Thyroid gland (tissue), 4 donors: ENCODE results near the gene MACIR. TPM values are rescaled to one million over a fixed set of nuclear protein-coding genes. Genes with fewer than 3 reads are reported as not detected.
"Not testable (repeated sequence)": the region's sequence is repeated elsewhere in the genome, so short reads cannot be mapped to it uniquely, and the experiment has no call there.

ENCODE experiments used
- DNase-seq, 2 donors: peaks; one replicate each; pipeline ENCODE4 v3.0.0-alpha.2; 2019
- H3K27ac ChIP-seq, 3 donors: fragments of 200-600 bp; sonication (generic); 1 replicate in 2 of 3; 2 replicates in 1 of 3; pipeline ENCODE4 v1.5.1; 2016 to 2019; ENCODE audit warnings: mild to moderate bottlenecking in 1 of 3, moderate library complexity in 1 of 3
- H3K27me3 ChIP-seq: fragments of 200-600 bp; sonication (generic); one replicate; pipeline ENCODE4 v1.5.1; 2019
- H3K36me3 ChIP-seq, 2 donors: fragments of 200-600 bp; sonication (generic); one replicate each; pipeline ENCODE4 v1.5.1; 2016 to 2019
- H3K4me1 ChIP-seq, 2 donors: fragments of 200-600 bp; sonication (generic); one replicate each; pipeline ENCODE4 v1.5.1; 2017 to 2019
- H3K4me3 ChIP-seq, 3 donors: fragments of 200-600 bp; sonication (generic); replicated peaks in 1 of 3; 1 replicate in 2 of 3; 2 replicates in 1 of 3; pipeline ENCODE4 v1.5.1; 2016; ENCODE audit warnings: mild to moderate bottlenecking in 1 of 3
- H3K9me3 ChIP-seq: fragments of 200-600 bp; sonication (generic); one replicate; pipeline ENCODE4 v1.5.1; 2017
- POLR2A ChIP-seq, 2 donors: fragments of 450-650 bp; IDR thresholded peaks; one replicate each; pipeline ENCODE4 v1.6.1; 2017; ENCODE audit warnings: antibody characterized with exemption in 2 of 2, mild to moderate bottlenecking in 2 of 2, moderate library complexity in 1 of 2
- WGBS, 2 donors: methylation state at CpG; one replicate each; pipeline ENCODE4 v1.1.5; 2017; 5-methylcytosine and 5-hydroxymethylcytosine counted together
- intact Hi-C: fragments of 100-400 bp; cut with DNase I; formaldehyde crosslinking; loops from one replicate; pipeline ENCODE4 v1.15.1; 2023
- total RNA-seq, 4 donors: library from RNA; depleted of rRNA; stranded (reverse); fragments of >200 nt; gene quantifications; one replicate each; pipeline ENCODE4 v1.2.3, GENCODE V29; 2016
- TF ChIP-seq, protein P1 (sequence below), 6 experiments: fragments of 200-600 bp in 3 of 6; fragments of 450-650 bp in 3 of 6; sonication (generic) in 3 of 6; IDR thresholded peaks; one replicate each; pipeline ENCODE4 v1.5.1; 2016 to 2019; ENCODE audit warnings: antibody characterized with exemption in 6 of 6, mild to moderate bottlenecking in 2 of 6, inconsistent platforms in 1 of 6, moderate library complexity in 1 of 6

MACIR gene
- total RNA-seq, 4 donors from 2014 or later: 9.5 to 17.2 (median 14.9) TPM

DNA sequence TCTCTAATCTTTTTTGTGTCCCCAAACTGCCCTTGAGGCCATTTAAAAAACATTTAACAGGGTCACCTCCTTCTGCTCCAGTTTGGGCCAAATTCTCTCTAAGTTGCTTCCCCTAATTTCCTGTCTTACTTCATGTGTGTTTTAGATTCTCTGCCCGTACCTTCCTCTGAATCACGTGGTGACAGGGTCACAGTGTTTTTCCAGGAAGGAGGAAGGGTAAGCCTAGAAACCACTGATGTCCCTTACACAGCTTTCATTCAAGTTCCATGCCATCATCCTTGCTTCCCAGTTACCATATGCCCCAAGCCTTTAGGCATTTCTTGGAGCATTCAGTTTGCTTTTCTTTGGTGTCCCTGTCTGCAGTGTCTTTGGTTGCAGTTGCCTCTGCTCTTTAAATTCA, 42.4 kb upstream of the MACIR start:
- peaks cover 0 to 28% of the 10 kb centered on the region in 2 donors for H3K4me1 ChIP-seq
- H3K27me3 ChIP-seq: no peaks in the 10 kb centered on the region
- WGBS, 2 donors: 31 to 37% methylated on average over 2 of the region's 2 CpGs
- no peaks in the 10 kb centered on the region for H3K36me3 ChIP-seq
- no peak for TF ChIP-seq POLR2A (IDR thresholded peaks at IDR 0.05)
- TF ChIP-seq, protein P1, sequence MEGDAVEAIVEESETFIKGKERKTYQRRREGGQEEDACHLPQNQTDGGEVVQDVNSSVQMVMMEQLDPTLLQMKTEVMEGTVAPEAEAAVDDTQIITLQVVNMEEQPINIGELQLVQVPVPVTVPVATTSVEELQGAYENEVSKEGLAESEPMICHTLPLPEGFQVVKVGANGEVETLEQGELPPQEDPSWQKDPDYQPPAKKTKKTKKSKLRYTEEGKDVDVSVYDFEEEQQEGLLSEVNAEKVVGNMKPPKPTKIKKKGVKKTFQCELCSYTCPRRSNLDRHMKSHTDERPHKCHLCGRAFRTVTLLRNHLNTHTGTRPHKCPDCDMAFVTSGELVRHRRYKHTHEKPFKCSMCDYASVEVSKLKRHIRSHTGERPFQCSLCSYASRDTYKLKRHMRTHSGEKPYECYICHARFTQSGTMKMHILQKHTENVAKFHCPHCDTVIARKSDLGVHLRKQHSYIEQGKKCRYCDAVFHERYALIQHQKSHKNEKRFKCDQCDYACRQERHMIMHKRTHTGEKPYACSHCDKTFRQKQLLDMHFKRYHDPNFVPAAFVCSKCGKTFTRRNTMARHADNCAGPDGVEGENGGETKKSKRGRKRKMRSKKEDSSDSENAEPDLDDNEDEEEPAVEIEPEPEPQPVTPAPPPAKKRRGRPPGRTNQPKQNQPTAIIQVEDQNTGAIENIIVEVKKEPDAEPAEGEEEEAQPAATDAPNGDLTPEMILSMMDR (IDR thresholded peaks at IDR 0.05): no peak
- no peak overlapping the region for H3K4me3 ChIP-seq
- no peak overlapping the region for H3K27ac ChIP-seq
- intact Hi-C loops: no loop called here
- no peaks in the 10 kb centered on the region for H3K9me3 ChIP-seq
- DNase-seq: no peak

DNA sequence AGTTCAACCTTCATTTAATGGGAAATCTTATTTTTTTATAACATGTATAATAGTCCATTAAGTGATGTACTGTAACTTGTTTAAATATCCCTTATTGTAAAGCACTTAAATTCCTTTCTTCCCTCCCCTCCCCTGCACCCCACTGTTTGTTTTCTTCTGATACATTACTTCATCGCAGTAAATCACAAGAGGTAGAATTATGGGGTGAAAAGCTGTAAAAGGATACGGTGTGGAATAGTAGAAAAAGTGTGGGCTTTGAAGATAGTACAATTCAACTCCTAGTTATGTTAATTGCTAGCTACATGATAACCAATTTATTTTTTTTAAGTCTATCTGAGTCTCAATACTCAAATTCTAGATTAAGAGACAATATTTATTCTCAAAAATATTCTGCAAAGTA, 41.9 kb upstream of the MACIR start:
- peak overlapping the region in 1 of 3 donors; percentile 23 for H3K27ac ChIP-seq
- TF ChIP-seq, protein P1 (IDR thresholded peaks at IDR 0.05): no peak
- TF ChIP-seq POLR2A (IDR thresholded peaks at IDR 0.05): no peak
- DNase-seq: no peak
- no peaks in the 10 kb centered on the region for H3K27me3 ChIP-seq
- 79 to 84% methylated on average over 2 of the region's 2 CpGs for WGBS, 2 donors
- no peaks in the 10 kb centered on the region for H3K36me3 ChIP-seq
- intact Hi-C loops: no loop called here
- no peak overlapping the region for H3K4me3 ChIP-seq
- no peaks in the 10 kb centered on the region for H3K9me3 ChIP-seq
- H3K4me1 ChIP-seq: peaks cover 0 to 34% of the 10 kb centered on the region in 2 donors

DNA sequence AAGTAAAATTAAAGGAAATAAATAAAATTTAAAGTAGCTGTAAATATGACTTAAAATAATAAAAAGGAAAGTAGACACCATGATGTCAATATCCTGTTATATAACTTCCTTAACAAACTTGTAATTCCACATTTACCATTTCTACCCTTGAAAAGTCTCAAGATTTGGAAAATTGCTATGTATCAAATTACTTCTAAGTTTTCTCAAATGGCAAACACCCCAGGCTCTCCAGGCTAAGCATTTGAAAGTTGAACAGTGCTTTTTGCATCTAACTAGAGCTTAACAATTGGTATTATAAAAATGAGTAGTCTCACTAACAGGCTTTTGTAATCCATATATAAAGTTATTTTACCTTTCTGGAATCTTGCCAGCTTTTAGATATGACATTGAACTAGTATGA, 41.5 kb upstream of the MACIR start:
- no peaks in the 10 kb centered on the region for H3K9me3 ChIP-seq
- no peaks in the 10 kb centered on the region for H3K27me3 ChIP-seq
- H3K27ac ChIP-seq: peak overlapping the region in 2 of 3 donors; percentile 50 to 57
- peaks cover 0 to 38% of the 10 kb centered on the region in 2 donors for H3K4me1 ChIP-seq
- no peaks in the 10 kb centered on the region for H3K36me3 ChIP-seq
- intact Hi-C loops: no loop called here
- H3K4me3 ChIP-seq: no peak overlapping the region
- TF ChIP-seq, protein P1 (IDR thresholded peaks at IDR 0.05): no peak
- no peak for TF ChIP-seq POLR2A (IDR thresholded peaks at IDR 0.05)
- no peak for DNase-seq

DNA sequence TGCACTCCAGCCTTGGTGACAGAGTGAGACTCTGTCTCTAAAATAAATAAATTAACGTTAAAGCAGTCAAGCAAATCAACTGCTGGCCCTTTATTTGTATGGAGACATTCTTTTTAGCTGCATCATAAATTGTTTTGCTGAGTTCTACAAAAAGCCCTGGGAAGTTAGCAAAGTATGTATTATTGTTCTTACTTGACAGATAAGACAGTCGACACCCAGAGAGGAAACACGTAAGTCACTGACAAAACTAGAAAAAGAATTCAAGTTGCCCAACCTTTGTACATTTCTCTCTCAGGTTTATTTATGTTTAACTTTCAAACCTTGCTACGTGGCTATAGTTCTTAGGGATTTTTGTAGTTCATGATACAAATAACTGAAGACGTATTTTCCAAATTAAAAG, 40.4 kb upstream of the MACIR start:
- H3K27ac ChIP-seq: peak overlapping the region in 2 of 3 donors; percentile 50 to 57
- 55 to 61% methylated on average over 5 of the region's 5 CpGs for WGBS, 2 donors
- peaks cover 0 to 38% of the 10 kb centered on the region in 2 donors for H3K4me1 ChIP-seq
- H3K4me3 ChIP-seq: no peak overlapping the region
- no peak for DNase-seq
- TF ChIP-seq, protein P1 (IDR thresholded peaks at IDR 0.05): no peak
- TF ChIP-seq POLR2A (IDR thresholded peaks at IDR 0.05): no peak
- no peaks in the 10 kb centered on the region for H3K27me3 ChIP-seq
- H3K9me3 ChIP-seq: no peaks in the 10 kb centered on the region
- no peaks in the 10 kb centered on the region for H3K36me3 ChIP-seq
- intact Hi-C loops: no loop called here

DNA sequence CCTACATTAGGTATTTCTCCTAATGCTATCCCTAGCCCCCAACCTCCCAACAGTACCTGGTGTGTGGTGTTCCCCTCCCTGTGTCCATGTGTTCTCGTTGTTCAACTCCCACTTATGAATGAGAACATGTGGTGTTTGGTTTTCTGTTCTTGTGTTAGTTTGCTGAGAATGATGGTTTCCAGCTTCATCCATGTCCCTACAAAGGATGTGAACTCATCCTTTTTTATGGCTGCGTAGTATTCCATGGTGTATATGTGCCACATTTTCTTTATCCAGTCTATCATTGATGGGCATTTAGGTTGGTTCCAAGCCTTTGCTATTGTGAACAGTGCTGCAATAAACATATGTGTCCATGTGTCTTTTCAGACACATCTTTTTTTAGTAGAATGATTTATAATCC, 39.5 kb upstream of the MACIR start:
- intact Hi-C loops, H3K9me3 ChIP-seq, H3K4me3 ChIP-seq, DNase-seq, H3K27me3 ChIP-seq, H3K36me3 ChIP-seq: not testable (repeated sequence)
- WGBS, 2 donors: 94 to 98% methylated on average over 2 of the region's 2 CpGs
- peaks cover 0 to 38% of the 10 kb centered on the region in 2 donors for H3K4me1 ChIP-seq
- peak overlapping the region in 1 of 3 donors; percentile 50 for H3K27ac ChIP-seq
